ENCODE data around the gene HSPA1B.
"Not testable (repeated sequence)": the region's sequence is repeated elsewhere in the genome, so short reads cannot be mapped to it uniquely, and the experiment has no call there.

The HSPA1B gene

DNA sequence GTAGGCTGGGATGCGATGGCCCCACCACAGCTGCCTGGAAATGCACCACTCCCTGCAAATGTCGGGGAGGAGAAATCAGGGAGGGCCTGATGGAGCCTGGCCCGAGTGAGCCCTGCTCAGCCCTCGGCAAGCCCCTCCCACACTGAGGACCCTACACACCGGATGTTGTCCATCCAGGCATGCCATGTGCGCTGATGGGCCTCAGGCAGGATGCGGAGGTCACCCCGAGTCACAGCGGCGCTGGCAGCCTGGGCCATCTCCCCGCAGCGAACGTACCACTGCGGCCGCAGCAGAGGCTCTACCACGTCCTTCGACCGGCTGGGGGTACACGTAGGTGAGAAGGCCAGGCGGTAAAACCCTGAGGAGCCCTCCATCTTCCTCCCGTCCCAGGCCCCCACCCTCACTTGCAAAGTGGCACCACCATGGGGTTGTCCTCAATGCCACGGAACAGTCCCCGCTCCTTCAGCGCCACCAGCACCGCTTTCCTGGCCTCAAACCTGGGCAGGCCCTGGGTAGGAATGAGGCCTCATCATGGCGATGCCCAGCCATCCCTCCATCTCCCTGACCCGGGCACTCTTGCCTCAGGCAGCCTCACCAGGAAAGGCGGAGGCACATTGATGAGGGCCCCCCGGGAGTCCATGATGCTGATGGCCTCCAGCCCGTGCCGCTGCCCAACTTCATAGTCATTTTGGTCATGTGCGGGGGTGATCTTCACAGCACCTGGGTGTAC is 45.2 kb upstream of the HSPA1B start:
- H3K4me3 ChIP-seq (ENCODE audit: low read length), result no peak overlapping the region
- no peak for DNase-seq (ENCODE audit: low read depth)
- TF ChIP-seq, protein P1, sequence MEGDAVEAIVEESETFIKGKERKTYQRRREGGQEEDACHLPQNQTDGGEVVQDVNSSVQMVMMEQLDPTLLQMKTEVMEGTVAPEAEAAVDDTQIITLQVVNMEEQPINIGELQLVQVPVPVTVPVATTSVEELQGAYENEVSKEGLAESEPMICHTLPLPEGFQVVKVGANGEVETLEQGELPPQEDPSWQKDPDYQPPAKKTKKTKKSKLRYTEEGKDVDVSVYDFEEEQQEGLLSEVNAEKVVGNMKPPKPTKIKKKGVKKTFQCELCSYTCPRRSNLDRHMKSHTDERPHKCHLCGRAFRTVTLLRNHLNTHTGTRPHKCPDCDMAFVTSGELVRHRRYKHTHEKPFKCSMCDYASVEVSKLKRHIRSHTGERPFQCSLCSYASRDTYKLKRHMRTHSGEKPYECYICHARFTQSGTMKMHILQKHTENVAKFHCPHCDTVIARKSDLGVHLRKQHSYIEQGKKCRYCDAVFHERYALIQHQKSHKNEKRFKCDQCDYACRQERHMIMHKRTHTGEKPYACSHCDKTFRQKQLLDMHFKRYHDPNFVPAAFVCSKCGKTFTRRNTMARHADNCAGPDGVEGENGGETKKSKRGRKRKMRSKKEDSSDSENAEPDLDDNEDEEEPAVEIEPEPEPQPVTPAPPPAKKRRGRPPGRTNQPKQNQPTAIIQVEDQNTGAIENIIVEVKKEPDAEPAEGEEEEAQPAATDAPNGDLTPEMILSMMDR (conservative IDR thresholded peaks at IDR 0.05; ENCODE audit: low read depth, low read length), result no peak

DNA sequence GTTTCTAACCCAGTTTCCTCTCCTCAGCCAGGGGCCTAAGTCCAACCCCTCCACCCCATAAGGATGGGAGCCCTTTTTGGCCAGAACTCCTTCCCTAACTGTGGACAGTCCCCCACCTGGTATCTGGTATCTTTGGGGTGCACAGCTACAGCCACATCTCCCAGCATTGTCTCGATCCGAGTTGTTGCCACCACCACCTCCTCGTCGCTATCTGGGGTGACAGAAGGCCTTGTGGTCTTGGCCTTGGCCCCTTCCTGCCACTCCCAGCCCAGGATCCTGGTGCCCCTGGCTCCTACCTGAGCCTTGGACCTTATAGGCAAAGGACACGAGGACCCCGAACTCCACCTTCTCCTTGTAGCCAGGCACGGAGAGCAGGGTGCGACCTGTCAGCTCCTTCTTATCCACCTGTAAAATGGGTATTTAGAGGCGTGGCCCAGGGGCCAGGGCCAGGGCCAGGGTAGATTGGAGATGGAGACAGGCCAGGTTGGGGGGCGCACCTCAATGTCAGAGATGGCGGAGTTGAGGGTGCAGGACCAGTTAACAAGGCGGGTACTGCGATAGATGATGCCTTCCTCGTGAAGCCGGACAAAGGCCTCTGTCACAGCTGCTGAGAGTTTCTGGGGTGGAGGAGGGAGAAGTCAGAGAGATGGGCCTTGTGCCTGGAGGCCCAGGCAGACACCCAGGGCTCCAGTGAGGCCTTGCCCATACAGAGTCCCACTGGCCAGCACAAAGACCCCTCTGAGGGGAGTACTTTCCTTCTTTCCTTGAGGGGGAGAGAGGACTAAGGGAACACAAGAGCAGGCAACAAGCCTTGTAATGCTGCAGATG is 43.2 kb upstream of the HSPA1B start:
- no peak for DNase-seq (ENCODE audit: low read depth)
- no peak overlapping the region for H3K4me3 ChIP-seq (ENCODE audit: low read length)
- TF ChIP-seq, protein P1 (conservative IDR thresholded peaks at IDR 0.05; ENCODE audit: low read depth, low read length), result no peak

DNA sequence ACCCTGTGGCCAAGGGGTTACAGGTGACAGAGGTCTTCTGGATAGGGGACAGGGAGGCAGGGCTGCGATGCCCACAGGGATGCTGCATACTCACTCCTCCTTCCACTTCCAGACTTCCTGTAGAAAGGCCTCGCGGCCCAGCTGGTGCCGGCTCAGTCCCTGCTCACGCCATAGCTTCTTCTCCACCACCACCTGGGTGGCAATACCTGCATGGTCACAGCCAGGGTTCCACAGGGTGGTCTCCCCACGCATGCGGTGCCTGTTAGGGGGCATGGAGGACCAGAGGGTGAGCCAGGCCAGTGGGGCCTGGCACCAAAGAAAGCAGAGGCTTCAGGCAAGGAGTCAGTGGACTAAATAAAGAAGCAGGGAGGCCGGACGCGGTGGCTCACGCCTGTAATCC is 42.1 kb upstream of the HSPA1B start:
- no peak for DNase-seq (ENCODE audit: low read depth)
- TF ChIP-seq, protein P1 (conservative IDR thresholded peaks at IDR 0.05; ENCODE audit: low read depth, low read length), result no peak
- no peak overlapping the region for H3K4me3 ChIP-seq (ENCODE audit: low read length)

DNA sequence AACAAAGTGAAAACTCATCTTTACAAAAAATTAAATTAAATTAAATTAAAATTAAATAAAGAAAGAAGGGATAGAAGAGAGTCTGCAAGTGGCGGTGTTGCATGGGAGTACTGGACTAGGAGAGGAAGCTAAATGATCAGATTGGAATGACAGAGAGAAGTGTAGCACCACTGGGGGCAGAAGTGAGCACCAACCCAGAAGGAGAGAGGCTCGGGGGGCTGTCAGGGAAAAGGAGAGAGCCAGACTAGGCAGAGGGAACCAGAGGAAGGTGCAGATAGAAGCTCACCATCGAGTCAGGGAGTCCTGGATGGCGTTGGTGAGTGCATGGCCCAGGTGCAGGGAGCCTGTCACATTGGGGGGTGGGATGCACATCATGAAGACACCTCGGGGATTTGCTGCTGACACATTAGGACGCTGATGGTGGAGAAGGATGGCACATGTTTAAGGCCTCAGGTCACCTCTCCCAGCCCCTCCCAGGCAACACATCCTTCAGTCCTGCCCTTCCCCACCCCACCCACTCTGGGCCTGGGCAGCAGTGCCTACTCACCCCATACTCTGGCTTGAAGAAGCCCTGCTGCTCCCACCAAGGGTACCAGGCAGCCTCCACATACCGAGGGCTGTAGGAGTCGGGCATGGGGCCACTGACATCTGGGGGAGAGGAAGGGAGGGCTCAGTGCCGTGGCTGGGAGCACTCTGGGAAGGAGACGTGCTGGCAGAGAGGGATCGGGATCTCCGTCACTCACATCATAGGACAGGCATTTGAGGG is 36.0 kb upstream of the HSPA1B start:
- H3K4me3 ChIP-seq (ENCODE audit: low read length), result no peak overlapping the region
- TF ChIP-seq, protein P1 (conservative IDR thresholded peaks at IDR 0.05; ENCODE audit: low read depth, low read length), result peak; percentile 72
- no peak for DNase-seq (ENCODE audit: low read depth)

DNA sequence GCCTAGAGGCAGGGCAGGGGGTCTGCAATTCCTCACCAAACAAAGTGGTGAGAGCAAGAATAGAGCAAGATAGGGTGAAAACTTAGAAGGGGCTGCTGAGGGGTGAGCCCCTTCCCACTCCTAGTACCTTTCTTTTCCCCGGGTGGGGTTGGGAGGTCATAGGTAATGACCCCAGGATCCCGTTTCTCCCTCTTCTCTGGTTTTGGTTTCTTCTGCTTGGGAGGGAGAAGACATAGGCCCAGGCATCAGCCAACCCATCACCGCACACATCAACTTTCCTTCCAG is 35.5 kb upstream of the HSPA1B start:
- TF ChIP-seq, protein P1 (conservative IDR thresholded peaks at IDR 0.05; ENCODE audit: low read depth, low read length), result no peak
- H3K4me3 ChIP-seq (ENCODE audit: low read length), result no peak overlapping the region
- no peak for DNase-seq (ENCODE audit: low read depth)

DNA sequence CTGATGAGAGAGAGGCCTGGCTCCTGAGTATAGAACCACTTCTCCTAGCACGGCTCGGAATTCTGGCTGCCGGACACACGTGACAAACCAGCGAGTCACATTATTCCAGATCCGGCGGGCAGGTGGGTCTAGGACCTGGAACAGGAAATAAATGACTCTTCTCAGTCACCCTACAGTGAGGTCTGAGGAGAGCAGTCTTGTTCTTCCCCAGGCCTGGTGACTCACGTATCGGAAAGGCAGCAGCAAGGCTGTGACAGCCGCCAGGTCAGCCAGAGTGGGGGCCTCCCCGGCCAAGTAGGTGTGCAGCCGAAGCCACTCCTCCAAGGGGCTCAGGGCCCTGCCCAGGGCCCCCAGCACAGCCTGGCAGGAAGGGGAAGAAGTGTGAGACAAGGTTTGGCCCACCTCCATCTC is 34.8 kb upstream of the HSPA1B start:
- H3K4me3 ChIP-seq (ENCODE audit: low read length), result no peak overlapping the region
- no peak for DNase-seq (ENCODE audit: low read depth)
- TF ChIP-seq, protein P1 (conservative IDR thresholded peaks at IDR 0.05; ENCODE audit: low read depth, low read length), result no peak

DNA sequence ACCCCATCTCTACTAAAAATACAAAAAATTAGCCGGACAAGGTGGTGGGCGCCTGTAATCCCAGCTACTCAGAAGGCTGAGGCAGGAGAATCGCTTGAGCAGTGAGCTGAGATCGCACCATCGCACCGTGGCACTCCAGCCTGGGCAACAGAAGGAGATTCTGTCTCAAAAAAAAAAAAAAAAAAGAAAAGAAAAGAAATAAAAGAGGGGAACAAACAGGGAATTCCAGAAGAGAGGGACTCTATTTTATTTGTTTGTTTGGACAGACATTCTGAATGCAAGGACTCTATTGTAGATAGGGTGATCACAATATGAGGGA is 33.7 kb upstream of the HSPA1B start:
- H3K4me3 ChIP-seq (ENCODE audit: low read length), result peak overlapping the region; percentile 88
- not testable (repeated sequence) for DNase-seq (ENCODE audit: low read depth)

Data from retinal pigment epithelial cell (primary cell).